Measurements from ENCODE around the gene SLC26A8. TPM values are rescaled to one million over a fixed set of nuclear protein-coding genes. Genes with fewer than 3 reads are reported as not detected.
"Not testable (repeated sequence)": the region's sequence is repeated elsewhere in the genome, so short reads cannot be mapped to it uniquely, and the experiment has no call there.

Gene SLC26A8
- total RNA-seq, 1 experiment from 2014 or later = not detected

DNA sequence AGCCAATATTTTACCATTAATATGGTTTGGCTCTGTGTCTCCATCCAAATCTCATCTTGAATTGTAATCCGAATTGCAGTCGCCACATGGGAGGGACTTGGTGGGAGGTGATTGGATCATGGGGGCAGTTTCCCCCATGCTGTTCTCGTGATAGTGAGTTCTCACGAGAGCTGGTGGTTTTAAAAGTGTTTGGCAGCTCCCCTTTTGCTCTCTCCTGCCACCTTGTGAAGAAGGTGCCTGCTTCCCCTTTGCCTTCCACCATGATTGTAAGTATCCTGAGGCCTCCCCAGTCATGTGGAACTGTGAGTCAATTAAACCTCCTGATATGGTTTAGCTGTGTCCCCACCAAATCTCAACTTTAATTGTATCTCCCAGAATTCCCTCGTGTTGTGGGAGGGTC is 85.2 kb downstream of the SLC26A8 start:
- H3K27ac ChIP-seq (ENCODE audit: low read depth, low read length); H3K36me3 ChIP-seq (ENCODE audit: control insufficient read depth in 1 of 2, insufficient read depth in 2 of 2, low read length in 2 of 2); H3K4me1 ChIP-seq (ENCODE audit: control insufficient read depth in 1 of 2, insufficient read depth in 2 of 2, low read length in 2 of 2); H3K9me3 ChIP-seq (ENCODE audit: control insufficient read depth in 1 of 2, insufficient read depth in 1 of 2, low read depth in 1 of 2, low read length in 2 of 2); POLR2A ChIA-PET; BruUV-seq (replicated peaks); DNase-seq (ENCODE audit: low read depth, low spot score); RAD21 ChIA-PET (ENCODE audit: low non-redundant PET in 1 of 2, low total read pairs in 2 of 2, uncharacterized antibody in 2 of 2, unreplicated experiment in 2 of 2); ATAC-seq; H3K4me3 ChIP-seq (replicated peaks in 1 of 2; ENCODE audit: low read depth in 1 of 2, low read length in 2 of 2); H3K9me2 ChIP-seq (ENCODE audit: insufficient read depth); CTCF ChIA-PET; H4K20me1 ChIP-seq (ENCODE audit: insufficient read depth); H3K9ac ChIP-seq (ENCODE audit: low read length); intact Hi-C loops (cut with micrococcal nuclease); H3K79me2 ChIP-seq (ENCODE audit: insufficient read depth, low read length); H3K27me3 ChIP-seq (ENCODE audit: insufficient read depth, low read length); H3K4me2 ChIP-seq (ENCODE audit: low read length); H2AFZ ChIP-seq (ENCODE audit: low read depth, low read length, poor library complexity, severe bottlenecking): not testable (repeated sequence)

DNA sequence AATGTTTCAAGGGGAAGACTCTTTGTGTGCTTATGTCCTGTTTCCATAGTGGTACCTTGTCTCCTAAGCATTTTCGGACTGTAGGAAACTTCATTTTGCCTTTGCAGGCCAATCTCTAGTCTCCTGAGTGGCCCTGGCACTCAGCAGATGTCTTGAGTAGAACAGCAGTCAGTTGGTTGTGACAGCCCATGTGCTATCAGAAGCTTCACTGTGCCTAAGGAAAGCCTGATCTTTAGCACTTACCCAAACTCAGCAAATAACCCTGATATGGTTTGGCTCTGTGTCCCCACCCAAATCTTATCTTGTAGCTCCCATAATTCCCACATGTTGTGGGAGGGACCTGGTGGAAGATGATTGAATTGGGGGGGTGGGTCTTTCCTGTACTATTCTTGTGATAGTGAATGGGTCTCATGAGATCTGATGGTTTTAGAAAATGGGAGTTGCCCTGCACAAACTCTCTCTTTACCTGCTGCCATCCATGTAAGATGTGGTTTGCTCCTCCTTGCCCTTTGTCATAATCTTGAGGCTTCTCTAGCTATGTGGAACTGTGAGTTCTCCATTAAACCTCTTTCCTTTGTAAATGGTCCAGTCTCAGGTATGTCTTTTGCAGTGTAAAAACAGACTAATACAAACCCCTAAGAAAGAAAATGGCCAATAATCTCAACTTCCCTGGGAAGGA is 87.6 kb downstream of the SLC26A8 start:
- CTCF ChIA-PET = no interaction called here
- H3K27ac ChIP-seq (ENCODE audit: low read depth, low read length) = no peak overlapping the region
- ATAC-seq = no peak
- RAD21 ChIA-PET (ENCODE audit: low non-redundant PET in 1 of 2, low total read pairs in 2 of 2, uncharacterized antibody in 2 of 2, unreplicated experiment in 2 of 2) = no interaction called here
- no peaks in the 10 kb centered on the region for H3K9me2 ChIP-seq (ENCODE audit: insufficient read depth)
- no peak overlapping the region for H3K9ac ChIP-seq (ENCODE audit: low read length)
- H4K20me1 ChIP-seq (ENCODE audit: insufficient read depth) = no peaks in the 10 kb centered on the region
- H3K36me3 ChIP-seq (ENCODE audit: control insufficient read depth in 1 of 2, insufficient read depth in 2 of 2, low read length in 2 of 2) = no peaks in the 10 kb centered on the region
- BruUV-seq (replicated peaks) = no TSS peak
- DNase-seq (ENCODE audit: low read depth, low spot score) = no peak
- H3K4me2 ChIP-seq (ENCODE audit: low read length) = no peak overlapping the region
- intact Hi-C loops (cut with micrococcal nuclease) = no loop called here
- no peaks in the 10 kb centered on the region for H3K27me3 ChIP-seq (ENCODE audit: insufficient read depth, low read length)
- POLR2A ChIA-PET = no interaction called here
- no peak overlapping the region for H3K4me3 ChIP-seq (replicated peaks in 1 of 2; ENCODE audit: low read depth in 1 of 2, low read length in 2 of 2)
- TF ChIP-seq SP1 (IDR thresholded peaks at IDR 0.05; ENCODE audit: low read depth) (no peak), POLR2AphosphoS5 (IDR thresholded peaks at IDR 0.05; ENCODE audit: low read depth, low read length) (no peak), EGR1 (IDR thresholded peaks at IDR 0.05; ENCODE audit: low read depth) (no peak), ZFX (IDR thresholded peaks at IDR 0.05) (no peak), ELF1 (IDR thresholded peaks at IDR 0.05; ENCODE audit: borderline replicate concordance, low read depth) (no peak), EZH2phosphoT487 (IDR thresholded peaks at IDR 0.05; ENCODE audit: borderline replicate concordance) (no peak), CBX3 (IDR thresholded peaks at IDR 0.05; ENCODE audit: low read depth) (no peak), CEBPB (IDR thresholded peaks at IDR 0.05; ENCODE audit: low read depth) (no peak), TCF7L2 (IDR thresholded peaks at IDR 0.05; ENCODE audit: borderline replicate concordance, extremely low read depth, insufficient read depth, insufficient read length) (no peak)
- TF ChIP-seq, protein P1, sequence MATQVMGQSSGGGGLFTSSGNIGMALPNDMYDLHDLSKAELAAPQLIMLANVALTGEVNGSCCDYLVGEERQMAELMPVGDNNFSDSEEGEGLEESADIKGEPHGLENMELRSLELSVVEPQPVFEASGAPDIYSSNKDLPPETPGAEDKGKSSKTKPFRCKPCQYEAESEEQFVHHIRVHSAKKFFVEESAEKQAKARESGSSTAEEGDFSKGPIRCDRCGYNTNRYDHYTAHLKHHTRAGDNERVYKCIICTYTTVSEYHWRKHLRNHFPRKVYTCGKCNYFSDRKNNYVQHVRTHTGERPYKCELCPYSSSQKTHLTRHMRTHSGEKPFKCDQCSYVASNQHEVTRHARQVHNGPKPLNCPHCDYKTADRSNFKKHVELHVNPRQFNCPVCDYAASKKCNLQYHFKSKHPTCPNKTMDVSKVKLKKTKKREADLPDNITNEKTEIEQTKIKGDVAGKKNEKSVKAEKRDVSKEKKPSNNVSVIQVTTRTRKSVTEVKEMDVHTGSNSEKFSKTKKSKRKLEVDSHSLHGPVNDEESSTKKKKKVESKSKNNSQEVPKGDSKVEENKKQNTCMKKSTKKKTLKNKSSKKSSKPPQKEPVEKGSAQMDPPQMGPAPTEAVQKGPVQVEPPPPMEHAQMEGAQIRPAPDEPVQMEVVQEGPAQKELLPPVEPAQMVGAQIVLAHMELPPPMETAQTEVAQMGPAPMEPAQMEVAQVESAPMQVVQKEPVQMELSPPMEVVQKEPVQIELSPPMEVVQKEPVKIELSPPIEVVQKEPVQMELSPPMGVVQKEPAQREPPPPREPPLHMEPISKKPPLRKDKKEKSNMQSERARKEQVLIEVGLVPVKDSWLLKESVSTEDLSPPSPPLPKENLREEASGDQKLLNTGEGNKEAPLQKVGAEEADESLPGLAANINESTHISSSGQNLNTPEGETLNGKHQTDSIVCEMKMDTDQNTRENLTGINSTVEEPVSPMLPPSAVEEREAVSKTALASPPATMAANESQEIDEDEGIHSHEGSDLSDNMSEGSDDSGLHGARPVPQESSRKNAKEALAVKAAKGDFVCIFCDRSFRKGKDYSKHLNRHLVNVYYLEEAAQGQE (IDR thresholded peaks at IDR 0.05; ENCODE audit: low read depth) = no peak
- TF ChIP-seq, protein P2, sequence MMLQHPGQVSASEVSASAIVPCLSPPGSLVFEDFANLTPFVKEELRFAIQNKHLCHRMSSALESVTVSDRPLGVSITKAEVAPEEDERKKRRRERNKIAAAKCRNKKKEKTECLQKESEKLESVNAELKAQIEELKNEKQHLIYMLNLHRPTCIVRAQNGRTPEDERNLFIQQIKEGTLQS (IDR thresholded peaks at IDR 0.05) = no peak
- H2AFZ ChIP-seq (ENCODE audit: low read depth, low read length, poor library complexity, severe bottlenecking) = no peak overlapping the region
- H3K79me2 ChIP-seq (ENCODE audit: insufficient read depth, low read length) = no peaks in the 10 kb centered on the region
- no peaks in the 10 kb centered on the region for H3K4me1 ChIP-seq (ENCODE audit: control insufficient read depth in 1 of 2, insufficient read depth in 2 of 2, low read length in 2 of 2)
- no peaks in the 10 kb centered on the region; a peak in 1 of 4 replicates for H3K9me3 ChIP-seq (ENCODE audit: control insufficient read depth in 1 of 2, insufficient read depth in 1 of 2, low read depth in 1 of 2, low read length in 2 of 2)

Data from HCT116 (cell line).